ENCODE measurements around the gene ZFP30. TPM values are rescaled to one million over a fixed set of nuclear protein-coding genes. Genes with fewer than 3 reads are reported as not detected.

Gene ZFP30
- total and polyA plus RNA-seq, 2 of the 13 experiments (the other 11 are each of a cell fraction or from before 2014, with no cell fraction given): 3.4 to 19.2 TPM

GRCh38 chr19:37655689-37656371 lies 565 bp upstream of the ZFP30 start (continued):
- TF ChIP-seq, protein P1, sequence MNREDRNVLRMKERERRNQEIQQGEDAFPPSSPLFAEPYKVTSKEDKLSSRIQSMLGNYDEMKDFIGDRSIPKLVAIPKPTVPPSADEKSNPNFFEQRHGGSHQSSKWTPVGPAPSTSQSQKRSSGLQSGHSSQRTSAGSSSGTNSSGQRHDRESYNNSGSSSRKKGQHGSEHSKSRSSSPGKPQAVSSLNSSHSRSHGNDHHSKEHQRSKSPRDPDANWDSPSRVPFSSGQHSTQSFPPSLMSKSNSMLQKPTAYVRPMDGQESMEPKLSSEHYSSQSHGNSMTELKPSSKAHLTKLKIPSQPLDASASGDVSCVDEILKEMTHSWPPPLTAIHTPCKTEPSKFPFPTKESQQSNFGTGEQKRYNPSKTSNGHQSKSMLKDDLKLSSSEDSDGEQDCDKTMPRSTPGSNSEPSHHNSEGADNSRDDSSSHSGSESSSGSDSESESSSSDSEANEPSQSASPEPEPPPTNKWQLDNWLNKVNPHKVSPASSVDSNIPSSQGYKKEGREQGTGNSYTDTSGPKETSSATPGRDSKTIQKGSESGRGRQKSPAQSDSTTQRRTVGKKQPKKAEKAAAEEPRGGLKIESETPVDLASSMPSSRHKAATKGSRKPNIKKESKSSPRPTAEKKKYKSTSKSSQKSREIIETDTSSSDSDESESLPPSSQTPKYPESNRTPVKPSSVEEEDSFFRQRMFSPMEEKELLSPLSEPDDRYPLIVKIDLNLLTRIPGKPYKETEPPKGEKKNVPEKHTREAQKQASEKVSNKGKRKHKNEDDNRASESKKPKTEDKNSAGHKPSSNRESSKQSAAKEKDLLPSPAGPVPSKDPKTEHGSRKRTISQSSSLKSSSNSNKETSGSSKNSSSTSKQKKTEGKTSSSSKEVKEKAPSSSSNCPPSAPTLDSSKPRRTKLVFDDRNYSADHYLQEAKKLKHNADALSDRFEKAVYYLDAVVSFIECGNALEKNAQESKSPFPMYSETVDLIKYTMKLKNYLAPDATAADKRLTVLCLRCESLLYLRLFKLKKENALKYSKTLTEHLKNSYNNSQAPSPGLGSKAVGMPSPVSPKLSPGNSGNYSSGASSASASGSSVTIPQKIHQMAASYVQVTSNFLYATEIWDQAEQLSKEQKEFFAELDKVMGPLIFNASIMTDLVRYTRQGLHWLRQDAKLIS (CRISPR knock-in tag; IDR thresholded peaks at IDR 0.05): no peak
- TF ChIP-seq ZNF737 (CRISPR knock-in tag; IDR thresholded peaks at IDR 0.05; ENCODE audit: borderline replicate concordance): no peak
- no peak; the same call in 1 of the 2 replicates for TF ChIP-seq ZNF234 (CRISPR knock-in tag; conservative IDR thresholded peaks at IDR 0.05)
- TF ChIP-seq ZNF292 (CRISPR knock-in tag; IDR thresholded peaks at IDR 0.05; ENCODE audit: borderline replicate concordance, low read depth): peak; percentile 98
- TF ChIP-seq ZNF580 (CRISPR knock-in tag; IDR thresholded peaks at IDR 0.05; ENCODE audit: borderline replicate concordance, low read depth): no peak
- peak; percentile 58 for TF ChIP-seq AGO1 (IDR thresholded peaks at IDR 0.05; ENCODE audit: low read depth, low read length, poor library complexity, severe bottlenecking)
- TF ChIP-seq ZBED4 (CRISPR knock-in tag; IDR thresholded peaks at IDR 0.05; ENCODE audit: borderline replicate concordance): no peak; the same call in none of the 2 replicates
- TF ChIP-seq, protein P2, sequence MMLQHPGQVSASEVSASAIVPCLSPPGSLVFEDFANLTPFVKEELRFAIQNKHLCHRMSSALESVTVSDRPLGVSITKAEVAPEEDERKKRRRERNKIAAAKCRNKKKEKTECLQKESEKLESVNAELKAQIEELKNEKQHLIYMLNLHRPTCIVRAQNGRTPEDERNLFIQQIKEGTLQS (CRISPR knock-in tag; IDR thresholded peaks at IDR 0.05): peak; percentile 55; the same call in 1 of the 2 replicates
- no peak for TF ChIP-seq DNMT1 (CRISPR knock-in tag; IDR thresholded peaks at IDR 0.05)
- TF ChIP-seq ZNF740 (CRISPR knock-in tag; IDR thresholded peaks at IDR 0.05): no peak
- 0 out of 2 replicates have a peak, but pooled peaks have one; percentile 40 for TF ChIP-seq ZSCAN22 (CRISPR knock-in tag; IDR thresholded peaks at IDR 0.05)
- no peak for TF ChIP-seq SIN3B (IDR thresholded peaks at IDR 0.05; ENCODE audit: low read length)
- TF ChIP-seq, protein P3, sequence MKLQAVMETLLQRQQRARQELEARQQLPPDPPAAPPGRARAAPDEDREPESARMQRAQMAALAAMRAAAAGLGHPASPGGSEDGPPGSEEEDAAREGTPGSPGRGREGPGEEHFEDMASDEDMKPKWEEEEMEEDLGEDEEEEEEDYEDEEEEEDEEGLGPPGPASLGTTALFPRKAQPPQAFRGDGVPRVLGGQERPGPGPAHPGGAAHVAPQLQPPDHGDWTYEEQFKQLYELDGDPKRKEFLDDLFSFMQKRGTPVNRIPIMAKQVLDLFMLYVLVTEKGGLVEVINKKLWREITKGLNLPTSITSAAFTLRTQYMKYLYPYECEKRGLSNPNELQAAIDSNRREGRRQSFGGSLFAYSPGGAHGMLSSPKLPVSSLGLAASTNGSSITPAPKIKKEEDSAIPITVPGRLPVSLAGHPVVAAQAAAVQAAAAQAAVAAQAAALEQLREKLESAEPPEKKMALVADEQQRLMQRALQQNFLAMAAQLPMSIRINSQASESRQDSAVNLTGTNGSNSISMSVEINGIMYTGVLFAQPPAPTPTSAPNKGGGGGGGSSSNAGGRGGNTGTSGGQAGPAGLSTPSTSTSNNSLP (IDR thresholded peaks at IDR 0.05; ENCODE audit: low read depth, low read length): no peak
- no peak; the same call in 1 of the 2 replicates for TF ChIP-seq HOXA9 (CRISPR knock-in tag; IDR thresholded peaks at IDR 0.05; ENCODE audit: borderline replicate concordance)
